GM23338 (cell line): ENCODE results near the gene TRH. TPM values are rescaled to one million over a fixed set of nuclear protein-coding genes. Genes with fewer than 3 reads are reported as not detected.

Experiments
- ATAC-seq: fragments of 200-7000 bp; cut with Tn5 transposase; 3 replicates; pipeline ENCODE4 v1.9.1; 2020
- DNase-seq: peaks from one replicate; pipeline ENCODE4 v3.0.0-alpha.2; 2015; ENCODE audit warnings: low spot score
- H2AFZ ChIP-seq: fragments of 200-600 bp; sonication (generic); 2 replicates; pipeline ENCODE4 v1.8.0; 2016; ENCODE audit warnings: antibody characterized with exemption, mild to moderate bottlenecking, moderate library complexity
- H3F3A ChIP-seq: fragments of 200-600 bp; sonication (generic); replicated peaks from 2 replicates; pipeline ENCODE4 v1.8.0; 2017; ENCODE audit warnings: antibody characterized with exemption, mixed run types, low read depth
- H3K27ac ChIP-seq: fragments of 200-600 bp; sonication (generic); 2 replicates; pipeline ENCODE4 v1.6.1; 2016; ENCODE audit warnings: low read depth
- H3K27me3 ChIP-seq: fragments of 200-600 bp; sonication (generic); 2 replicates; pipeline ENCODE4 v1.8.0; 2016; ENCODE audit warnings: mild to moderate bottlenecking, mixed run types, moderate library complexity; ENCODE audit not compliant: insufficient read depth
- H3K36me3 ChIP-seq: fragments of 200-600 bp; sonication (generic); 2 replicates; pipeline ENCODE4 v1.8.0; 2016; ENCODE audit warnings: mild to moderate bottlenecking; ENCODE audit not compliant: insufficient read depth
- H3K4me1 ChIP-seq: fragments of 200-600 bp; sonication (generic); 2 replicates; pipeline ENCODE4 v1.8.0; 2016; ENCODE audit warnings: mild to moderate bottlenecking, moderate library complexity; ENCODE audit not compliant: insufficient read depth
- H3K4me2 ChIP-seq: fragments of 200-600 bp; sonication (generic); 2 replicates; pipeline ENCODE4 v1.7.1; 2017; ENCODE audit warnings: mixed run types
- H3K4me3 ChIP-seq: fragments of 200-600 bp; sonication (generic); 2 replicates; pipeline ENCODE4 v1.6.1; 2016; ENCODE audit warnings: mixed run types
- H3K79me2 ChIP-seq: fragments of 200-600 bp; sonication (generic); replicated peaks from 2 replicates; pipeline ENCODE4 v1.8.0; 2017; ENCODE audit warnings: mild to moderate bottlenecking; ENCODE audit not compliant: insufficient read depth
- H3K9me2 ChIP-seq: fragments of 200-600 bp; sonication (generic); 2 replicates; pipeline ENCODE4 v1.8.0; 2017; ENCODE audit not compliant: insufficient read depth
- H4K20me1 ChIP-seq: fragments of 200-600 bp; sonication (generic); replicated peaks from 2 replicates; pipeline ENCODE4 v1.8.0; 2017; ENCODE audit warnings: mild to moderate bottlenecking; ENCODE audit not compliant: insufficient read depth
- H3K27ac Mint-ChIP-seq: 2 replicates; pipeline ENCODE4 v1.8.0; 2020; ENCODE audit warnings: inconsistent platforms, mild to moderate bottlenecking, moderate library complexity, mixed read lengths
- H3K27me3 Mint-ChIP-seq: 3 replicates; pipeline ENCODE4 v1.8.0; 2022; ENCODE audit warnings: low read depth, mild to moderate bottlenecking, moderate library complexity, mixed read lengths, inconsistent platforms; ENCODE audit not compliant: insufficient read depth, poor library complexity
- H3K36me3 Mint-ChIP-seq: 3 replicates; pipeline ENCODE4 v1.8.0; 2021; ENCODE audit warnings: low read depth, mild to moderate bottlenecking, inconsistent platforms, moderate library complexity, mixed read lengths
- H3K4me1 Mint-ChIP-seq: 3 replicates; pipeline ENCODE4 v1.8.0; 2020; ENCODE audit warnings: mild to moderate bottlenecking, inconsistent platforms, mixed read lengths
- H3K4me3 Mint-ChIP-seq: 3 replicates; pipeline ENCODE4 v1.8.0; 2021; ENCODE audit warnings: moderate library complexity, mild to moderate bottlenecking, inconsistent platforms, mixed read lengths
- H3K9me3 Mint-ChIP-seq: 3 replicates; pipeline ENCODE4 v1.8.0; 2020; ENCODE audit warnings: moderate library complexity, mild to moderate bottlenecking, inconsistent platforms, mixed read lengths
- ETS1 ChIP-seq: IDR thresholded peaks from 2 replicates; pipeline ENCODE4 v1.6.1; 2016; ENCODE audit warnings: antibody characterized with exemption
- EZH2 ChIP-seq: fragments of 200-600 bp; sonication (generic); IDR thresholded peaks from one replicate; pipeline ENCODE4 v1.8.0; 2017; ENCODE audit warnings: antibody characterized with exemption, mild to moderate bottlenecking, low read depth; ENCODE audit not compliant: unreplicated experiment
- EZH2phosphoT487 ChIP-seq: fragments of 200-600 bp; sonication (generic); IDR thresholded peaks from one replicate; pipeline ENCODE4 v1.8.1; 2018; ENCODE audit warnings: antibody characterized with exemption; ENCODE audit not compliant: unreplicated experiment
- POLR2AphosphoS5 ChIP-seq: IDR thresholded peaks from 2 replicates; pipeline ENCODE4 v1.6.1; 2016; ENCODE audit warnings: antibody characterized with exemption, low read depth
- STAT1 ChIP-seq: IDR thresholded peaks from one replicate; pipeline ENCODE4 v1.6.1; 2016; ENCODE audit warnings: antibody characterized with exemption; ENCODE audit not compliant: unreplicated experiment
- polyA plus RNA-seq: library from polyadenylated mRNA; unstranded; fragments of >200 nt; fragmentation: Nextera tagmentation; extraction: Ambion mirVana; gene quantifications from 2 replicates; pipeline ENCODE4 v1.2.1, GENCODE V29; 2016
- total RNA-seq: library from RNA; depleted of rRNA; stranded (reverse); fragments of >200 nt; shearing (Covaris generic); gene quantifications from 2 replicates; pipeline ENCODE4 v1.2.3, GENCODE V29; 2014
- TF ChIP-seq, protein P1 (sequence below): IDR thresholded peaks from one replicate; pipeline ENCODE4 v1.6.1; 2018; ENCODE audit warnings: antibody characterized with exemption; ENCODE audit not compliant: unreplicated experiment

TRH gene
- total and polyA plus RNA-seq, 2 experiments from 2014 or later, result 0.28 TPM; not detected in 1

DNA sequence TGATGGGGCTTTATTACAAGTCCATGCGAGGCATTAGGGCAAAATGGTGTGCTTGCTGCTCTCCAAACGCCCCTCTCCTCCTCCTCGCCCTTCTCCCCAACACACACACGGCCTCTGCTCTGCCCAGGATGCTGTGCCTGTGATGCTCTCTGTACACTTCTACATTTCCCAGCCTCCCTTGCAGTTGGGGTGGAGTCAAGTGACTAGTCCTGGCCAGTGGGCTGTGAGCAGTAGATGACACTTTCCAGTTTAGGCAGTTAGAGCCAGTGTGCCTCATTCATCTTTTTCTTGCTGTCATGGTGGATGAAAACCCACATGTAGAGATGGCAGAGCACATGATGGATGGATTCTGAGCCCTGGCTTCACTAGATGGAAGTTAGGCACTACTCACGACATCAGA lies 5.4 kb downstream of the TRH start:
- Mint-ChIP-seq H3K4me1 (peaks cover 7% of the 10 kb centered on the region), H3K9me3 (no peaks in the 10 kb centered on the region; the same call in 2 of the 3 replicates), H3K36me3 (no peaks in the 10 kb centered on the region), H3K27me3 (peaks cover 64% of the 10 kb centered on the region), H3K4me3 (no peak overlapping the region), H3K27ac (no peak overlapping the region)
- Histone ChIP-seq H3K4me1 (peaks cover 4% of the 10 kb centered on the region; the same call in 1 of the 2 replicates), H3K4me3 (no peak overlapping the region), H4K20me1 (no peaks in the 10 kb centered on the region; the same call in 1 of the 2 replicates), H3K27ac (no peak overlapping the region), H3K27me3 (peaks cover 74% of the 10 kb centered on the region), H3K4me2 (no peak overlapping the region), H3K79me2 (no peaks in the 10 kb centered on the region), H2AFZ (no peak overlapping the region), H3K36me3 (no peaks in the 10 kb centered on the region), H3F3A (no peaks in the 10 kb centered on the region), H3K9me2 (no peaks in the 10 kb centered on the region)
- ATAC-seq (no peak), DNase-seq (no peak)
- TF ChIP-seq POLR2AphosphoS5 (no peak), STAT1 (no peak)

DNA sequence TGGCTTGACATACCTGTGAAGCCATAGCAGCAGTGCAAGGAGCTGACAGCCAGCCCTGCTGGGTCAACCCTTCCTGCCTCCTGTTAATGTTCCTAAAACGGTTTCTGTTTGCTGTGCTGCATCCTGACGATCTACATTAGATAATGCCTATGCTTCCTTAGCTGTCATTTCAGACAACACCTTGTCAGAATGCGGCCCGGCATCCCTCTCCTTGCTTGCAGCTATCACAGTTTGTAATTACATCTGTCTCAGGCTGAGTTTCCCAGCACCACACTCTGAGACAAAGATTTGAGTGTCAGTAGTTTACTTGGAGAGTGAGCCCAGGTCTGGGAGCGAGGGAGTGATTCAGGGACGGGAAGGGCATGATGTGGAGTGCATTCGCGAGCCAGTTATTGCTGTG lies 9.0 kb downstream of the TRH start:
- DNase-seq (no peak), ATAC-seq (no peak)
- Histone ChIP-seq H3K27ac (no peak overlapping the region), H2AFZ (no peak overlapping the region), H3K4me2 (no peak overlapping the region), H3K4me3 (no peak overlapping the region), H3K36me3 (no peaks in the 10 kb centered on the region), H3K9me2 (no peaks in the 10 kb centered on the region), H3K27me3 (peaks cover 37% of the 10 kb centered on the region), H3K79me2 (no peaks in the 10 kb centered on the region), H4K20me1 (no peaks in the 10 kb centered on the region; the same call in 1 of the 2 replicates), H3F3A (no peaks in the 10 kb centered on the region), H3K4me1 (no peaks in the 10 kb centered on the region)
- no peak for TF ChIP-seq EZH2phosphoT487
- TF ChIP-seq EZH2, result no peak
- no peak for TF ChIP-seq STAT1
- no peak for TF ChIP-seq POLR2AphosphoS5
- Mint-ChIP-seq H3K4me3 (no peak overlapping the region), H3K36me3 (no peaks in the 10 kb centered on the region), H3K27ac (no peak overlapping the region), H3K9me3 (no peaks in the 10 kb centered on the region), H3K4me1 (no peaks in the 10 kb centered on the region), H3K27me3 (peaks cover 34% of the 10 kb centered on the region)

DNA sequence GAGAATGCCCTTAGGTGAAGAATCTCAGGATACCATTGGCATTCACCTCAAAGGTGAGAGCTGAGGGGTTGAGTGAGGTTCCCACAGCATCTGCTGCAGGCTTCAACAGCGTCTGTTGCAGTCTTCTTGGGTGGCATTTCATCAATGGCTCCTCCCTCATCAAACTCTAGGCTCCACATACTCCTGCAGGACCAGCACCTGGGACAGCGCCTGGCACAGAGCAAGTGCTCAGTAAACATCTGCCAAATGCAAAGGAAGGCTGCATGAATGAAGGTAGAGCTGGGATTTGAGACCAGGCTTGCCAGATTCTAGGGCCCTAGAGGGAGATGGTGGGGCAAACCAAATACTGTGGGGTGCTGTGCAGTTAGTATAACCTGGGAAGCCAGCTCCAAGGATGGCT lies 9.6 kb downstream of the TRH start:
- Mint-ChIP-seq H3K27me3 (peaks cover 28% of the 10 kb centered on the region), H3K9me3 (no peaks in the 10 kb centered on the region), H3K36me3 (no peaks in the 10 kb centered on the region), H3K27ac (no peak overlapping the region), H3K4me3 (no peak overlapping the region), H3K4me1 (no peaks in the 10 kb centered on the region)
- Histone ChIP-seq H3F3A (no peaks in the 10 kb centered on the region), H3K4me1 (no peaks in the 10 kb centered on the region), H3K36me3 (no peaks in the 10 kb centered on the region), H3K27me3 (peaks cover 31% of the 10 kb centered on the region), H3K4me3 (no peak overlapping the region), H2AFZ (no peak overlapping the region), H4K20me1 (no peaks in the 10 kb centered on the region; the same call in 1 of the 2 replicates), H3K79me2 (no peaks in the 10 kb centered on the region), H3K27ac (no peak overlapping the region), H3K9me2 (no peaks in the 10 kb centered on the region), H3K4me2 (no peak overlapping the region)
- ATAC-seq (peak; percentile 82), DNase-seq (peak; percentile 56)
- TF ChIP-seq ETS1, result no peak
- TF ChIP-seq, protein P1, sequence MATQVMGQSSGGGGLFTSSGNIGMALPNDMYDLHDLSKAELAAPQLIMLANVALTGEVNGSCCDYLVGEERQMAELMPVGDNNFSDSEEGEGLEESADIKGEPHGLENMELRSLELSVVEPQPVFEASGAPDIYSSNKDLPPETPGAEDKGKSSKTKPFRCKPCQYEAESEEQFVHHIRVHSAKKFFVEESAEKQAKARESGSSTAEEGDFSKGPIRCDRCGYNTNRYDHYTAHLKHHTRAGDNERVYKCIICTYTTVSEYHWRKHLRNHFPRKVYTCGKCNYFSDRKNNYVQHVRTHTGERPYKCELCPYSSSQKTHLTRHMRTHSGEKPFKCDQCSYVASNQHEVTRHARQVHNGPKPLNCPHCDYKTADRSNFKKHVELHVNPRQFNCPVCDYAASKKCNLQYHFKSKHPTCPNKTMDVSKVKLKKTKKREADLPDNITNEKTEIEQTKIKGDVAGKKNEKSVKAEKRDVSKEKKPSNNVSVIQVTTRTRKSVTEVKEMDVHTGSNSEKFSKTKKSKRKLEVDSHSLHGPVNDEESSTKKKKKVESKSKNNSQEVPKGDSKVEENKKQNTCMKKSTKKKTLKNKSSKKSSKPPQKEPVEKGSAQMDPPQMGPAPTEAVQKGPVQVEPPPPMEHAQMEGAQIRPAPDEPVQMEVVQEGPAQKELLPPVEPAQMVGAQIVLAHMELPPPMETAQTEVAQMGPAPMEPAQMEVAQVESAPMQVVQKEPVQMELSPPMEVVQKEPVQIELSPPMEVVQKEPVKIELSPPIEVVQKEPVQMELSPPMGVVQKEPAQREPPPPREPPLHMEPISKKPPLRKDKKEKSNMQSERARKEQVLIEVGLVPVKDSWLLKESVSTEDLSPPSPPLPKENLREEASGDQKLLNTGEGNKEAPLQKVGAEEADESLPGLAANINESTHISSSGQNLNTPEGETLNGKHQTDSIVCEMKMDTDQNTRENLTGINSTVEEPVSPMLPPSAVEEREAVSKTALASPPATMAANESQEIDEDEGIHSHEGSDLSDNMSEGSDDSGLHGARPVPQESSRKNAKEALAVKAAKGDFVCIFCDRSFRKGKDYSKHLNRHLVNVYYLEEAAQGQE, result peak; percentile 82
